Suprapubic skin (tissue), 4 donors: ENCODE results near the gene SH3RF1. TPM values are rescaled to one million over a fixed set of nuclear protein-coding genes. Genes with fewer than 3 reads are reported as not detected.

Source experiments
- DNase-seq, 2 donors: peaks; one replicate each; pipeline ENCODE4 v3.0.0-alpha.2; 2019; ENCODE audit warnings: low spot score in 2 of 2
- H3K27ac ChIP-seq: fragments of 200-600 bp; sonication (generic); one replicate; pipeline ENCODE4 v1.5.1; 2019
- H3K27me3 ChIP-seq: fragments of 200-600 bp; sonication (generic); one replicate; pipeline ENCODE4 v1.5.1; 2019
- H3K36me3 ChIP-seq: fragments of 200-600 bp; sonication (generic); one replicate; pipeline ENCODE4 v1.5.1; 2019
- H3K4me1 ChIP-seq: fragments of 200-600 bp; sonication (generic); one replicate; pipeline ENCODE4 v1.5.1; 2019
- H3K4me3 ChIP-seq: fragments of 200-600 bp; sonication (generic); one replicate; pipeline ENCODE4 v1.5.1; 2019; ENCODE audit warnings: mild to moderate bottlenecking
- H3K9me3 ChIP-seq: fragments of 200-600 bp; sonication (generic); one replicate; pipeline ENCODE4 v1.5.1; 2019
- EP300 ChIP-seq: sonication (generic); formaldehyde crosslinking; IDR thresholded peaks from one replicate; pipeline ENCODE4 v1.6.1; 2017; ENCODE audit warnings: antibody characterized with exemption
- POLR2A ChIP-seq, 2 donors: fragments of 450-650 bp; IDR thresholded peaks; one replicate each; pipeline ENCODE4 v1.6.1; 2017; ENCODE audit warnings: antibody characterized with exemption in 2 of 2, mild to moderate bottlenecking in 2 of 2, moderate library complexity in 2 of 2
- POLR2AphosphoS5 ChIP-seq, 3 donors: sonication (generic); formaldehyde crosslinking; IDR thresholded peaks; one replicate each; pipeline ENCODE4 v1.6.1; 2017; ENCODE audit warnings: antibody characterized with exemption in 3 of 3
- WGBS: methylation state at CpG from one replicate; pipeline ENCODE4 v1.1.5; 2018; 5-methylcytosine and 5-hydroxymethylcytosine counted together
- total RNA-seq, 4 donors: library from RNA; depleted of rRNA; stranded (reverse); fragments of >200 nt; gene quantifications; one replicate each; pipeline ENCODE4 v1.1.0, GENCODE V29; 2016
- TF ChIP-seq, protein P1 (sequence below), 2 donors: fragments of 200-600 bp in 1 of 2; fragments of 450-650 bp in 1 of 2; sonication (generic) in 1 of 2; IDR thresholded peaks; one replicate each; pipeline ENCODE4 v1.5.1; 2016 to 2019; ENCODE audit warnings: antibody characterized with exemption in 2 of 2, mild to moderate bottlenecking in 1 of 2, moderate library complexity in 1 of 2

Gene SH3RF1
- total RNA-seq, 4 donors from 2014 or later, result 10.8 to 18.1 (median 15.0) TPM

GRCh38 chr4:169151671-169152070 is 119.1 kb downstream of the SH3RF1 start:
- no peak for DNase-seq
- H3K9me3 ChIP-seq, result no peaks in the 10 kb centered on the region
- peaks cover 3% of the 10 kb centered on the region for H3K4me1 ChIP-seq
- no peaks in the 10 kb centered on the region for H3K27me3 ChIP-seq
- 83% methylated on average over 2 of the region's 2 CpGs for WGBS
- no peaks in the 10 kb centered on the region for H3K36me3 ChIP-seq
- no peak overlapping the region for H3K27ac ChIP-seq
- no peak overlapping the region for H3K4me3 ChIP-seq
- TF ChIP-seq EP300, result no peak
- TF ChIP-seq POLR2A (IDR thresholded peaks at IDR 0.05), result no peak
- TF ChIP-seq POLR2AphosphoS5 (IDR thresholded peaks at IDR 0.05), result no peak
- TF ChIP-seq, protein P1, sequence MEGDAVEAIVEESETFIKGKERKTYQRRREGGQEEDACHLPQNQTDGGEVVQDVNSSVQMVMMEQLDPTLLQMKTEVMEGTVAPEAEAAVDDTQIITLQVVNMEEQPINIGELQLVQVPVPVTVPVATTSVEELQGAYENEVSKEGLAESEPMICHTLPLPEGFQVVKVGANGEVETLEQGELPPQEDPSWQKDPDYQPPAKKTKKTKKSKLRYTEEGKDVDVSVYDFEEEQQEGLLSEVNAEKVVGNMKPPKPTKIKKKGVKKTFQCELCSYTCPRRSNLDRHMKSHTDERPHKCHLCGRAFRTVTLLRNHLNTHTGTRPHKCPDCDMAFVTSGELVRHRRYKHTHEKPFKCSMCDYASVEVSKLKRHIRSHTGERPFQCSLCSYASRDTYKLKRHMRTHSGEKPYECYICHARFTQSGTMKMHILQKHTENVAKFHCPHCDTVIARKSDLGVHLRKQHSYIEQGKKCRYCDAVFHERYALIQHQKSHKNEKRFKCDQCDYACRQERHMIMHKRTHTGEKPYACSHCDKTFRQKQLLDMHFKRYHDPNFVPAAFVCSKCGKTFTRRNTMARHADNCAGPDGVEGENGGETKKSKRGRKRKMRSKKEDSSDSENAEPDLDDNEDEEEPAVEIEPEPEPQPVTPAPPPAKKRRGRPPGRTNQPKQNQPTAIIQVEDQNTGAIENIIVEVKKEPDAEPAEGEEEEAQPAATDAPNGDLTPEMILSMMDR (IDR thresholded peaks at IDR 0.05), result no peak

GRCh38 chr4:169150806-169151205 is 120.0 kb downstream of the SH3RF1 start:
- no peaks in the 10 kb centered on the region for H3K27me3 ChIP-seq
- DNase-seq, result no peak
- H3K4me1 ChIP-seq, result peaks cover 3% of the 10 kb centered on the region
- no peaks in the 10 kb centered on the region for H3K36me3 ChIP-seq
- H3K27ac ChIP-seq, result no peak overlapping the region
- WGBS, result 97% methylated on average over 5 of the region's 5 CpGs
- H3K9me3 ChIP-seq, result no peaks in the 10 kb centered on the region
- TF ChIP-seq, protein P1 (IDR thresholded peaks at IDR 0.05), result no peak
- TF ChIP-seq POLR2A (IDR thresholded peaks at IDR 0.05) (no peak), EP300 (no peak), POLR2AphosphoS5 (IDR thresholded peaks at IDR 0.05) (no peak)
- H3K4me3 ChIP-seq, result no peak overlapping the region

GRCh38 chr4:169148885-169149284 is 121.9 kb downstream of the SH3RF1 start:
- Histone ChIP-seq H3K9me3 (no peaks in the 10 kb centered on the region), H3K4me3 (no peak overlapping the region), H3K4me1 (peaks cover under 1% of the 10 kb centered on the region), H3K36me3 (no peaks in the 10 kb centered on the region), H3K27ac (no peak overlapping the region), H3K27me3 (no peaks in the 10 kb centered on the region)
- TF ChIP-seq, protein P1 (IDR thresholded peaks at IDR 0.05), result no peak
- TF ChIP-seq EP300 (no peak), POLR2A (IDR thresholded peaks at IDR 0.05) (no peak), POLR2AphosphoS5 (IDR thresholded peaks at IDR 0.05) (no peak)
- 93% methylated on average over 4 of the region's 4 CpGs for WGBS
- no peak for DNase-seq

DNA sequence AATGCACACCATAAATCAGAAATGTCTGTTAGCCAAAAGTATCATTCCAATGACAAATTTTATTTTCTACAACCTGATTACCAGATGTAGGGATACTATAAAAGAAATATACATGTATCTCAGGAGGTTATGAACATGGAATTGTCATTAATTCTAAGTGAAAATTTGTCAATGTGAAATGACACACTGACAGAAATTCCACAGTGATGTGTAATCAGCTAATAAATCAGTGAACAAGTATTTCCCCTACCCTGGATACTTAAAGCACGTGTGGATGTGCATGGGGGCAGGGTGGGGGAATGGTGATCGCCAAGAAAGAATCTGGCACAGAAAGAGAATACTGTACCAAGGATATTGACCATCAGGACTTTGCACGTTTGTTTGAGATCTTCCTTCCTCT is 123.6 kb downstream of the SH3RF1 start:
- WGBS, result 41% methylated on average over 3 of the region's 3 CpGs
- H3K4me3 ChIP-seq, result no peak overlapping the region
- no peaks in the 10 kb centered on the region for H3K27me3 ChIP-seq
- H3K9me3 ChIP-seq, result no peaks in the 10 kb centered on the region
- H3K36me3 ChIP-seq, result no peaks in the 10 kb centered on the region
- H3K4me1 ChIP-seq, result no peaks in the 10 kb centered on the region
- TF ChIP-seq EP300 (no peak), POLR2AphosphoS5 (IDR thresholded peaks at IDR 0.05) (no peak), POLR2A (IDR thresholded peaks at IDR 0.05) (no peak)
- TF ChIP-seq, protein P1 (IDR thresholded peaks at IDR 0.05), result no peak
- DNase-seq, result no peak
- no peak overlapping the region for H3K27ac ChIP-seq

GRCh38 chr4:169144061-169144600 is 126.6 kb downstream of the SH3RF1 start:
- Histone ChIP-seq H3K27me3 (no peaks in the 10 kb centered on the region), H3K27ac (no peak overlapping the region), H3K4me1 (no peaks in the 10 kb centered on the region), H3K9me3 (no peaks in the 10 kb centered on the region), H3K4me3 (no peak overlapping the region), H3K36me3 (no peaks in the 10 kb centered on the region)
- no peak for TF ChIP-seq EP300
- no peak for TF ChIP-seq POLR2A (IDR thresholded peaks at IDR 0.05)
- no peak for TF ChIP-seq POLR2AphosphoS5 (IDR thresholded peaks at IDR 0.05)
- TF ChIP-seq, protein P1 (IDR thresholded peaks at IDR 0.05), result no peak
- DNase-seq, result no peak
